Body of pancreas (tissue), 4 donors: ENCODE results near the gene AJAP1.

Experiments
- POLR2A ChIP-seq, 3 donors: fragments of 450-650 bp; IDR thresholded peaks; one replicate each; pipeline ENCODE4 v1.6.1; 2016; ENCODE audit warnings: antibody characterized with exemption in 3 of 3, mild to moderate bottlenecking in 2 of 3
- TF ChIP-seq, protein P1 (sequence below), 7 experiments: fragments of 450-650 bp in 4 of 7; fragments of 200-600 bp in 3 of 7; sonication (generic) in 3 of 7; IDR thresholded peaks; one replicate each; pipeline ENCODE4 v1.5.1; 2016 to 2019; ENCODE audit warnings: antibody characterized with exemption in 7 of 7

DNA sequence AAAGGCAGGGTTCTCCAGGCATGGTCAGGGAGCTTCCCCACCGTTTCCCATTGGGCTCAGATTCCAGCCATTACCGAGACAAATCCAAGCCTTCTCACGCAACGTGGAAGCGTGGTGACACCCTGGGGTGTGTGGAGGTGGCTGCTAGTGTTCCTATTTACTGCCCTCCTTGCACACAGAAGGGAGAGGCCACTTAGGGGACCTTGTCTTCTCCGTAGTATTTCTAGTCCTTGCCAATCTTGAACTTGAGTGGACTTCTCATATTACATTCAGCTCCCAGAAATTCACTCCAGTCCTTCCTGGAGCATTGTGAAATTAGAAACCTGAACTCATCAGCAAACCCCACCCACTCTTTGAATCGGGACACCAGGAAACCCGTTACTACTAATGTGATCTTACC, 131.6 kb downstream of the AJAP1 start:
- TF ChIP-seq, protein P1, sequence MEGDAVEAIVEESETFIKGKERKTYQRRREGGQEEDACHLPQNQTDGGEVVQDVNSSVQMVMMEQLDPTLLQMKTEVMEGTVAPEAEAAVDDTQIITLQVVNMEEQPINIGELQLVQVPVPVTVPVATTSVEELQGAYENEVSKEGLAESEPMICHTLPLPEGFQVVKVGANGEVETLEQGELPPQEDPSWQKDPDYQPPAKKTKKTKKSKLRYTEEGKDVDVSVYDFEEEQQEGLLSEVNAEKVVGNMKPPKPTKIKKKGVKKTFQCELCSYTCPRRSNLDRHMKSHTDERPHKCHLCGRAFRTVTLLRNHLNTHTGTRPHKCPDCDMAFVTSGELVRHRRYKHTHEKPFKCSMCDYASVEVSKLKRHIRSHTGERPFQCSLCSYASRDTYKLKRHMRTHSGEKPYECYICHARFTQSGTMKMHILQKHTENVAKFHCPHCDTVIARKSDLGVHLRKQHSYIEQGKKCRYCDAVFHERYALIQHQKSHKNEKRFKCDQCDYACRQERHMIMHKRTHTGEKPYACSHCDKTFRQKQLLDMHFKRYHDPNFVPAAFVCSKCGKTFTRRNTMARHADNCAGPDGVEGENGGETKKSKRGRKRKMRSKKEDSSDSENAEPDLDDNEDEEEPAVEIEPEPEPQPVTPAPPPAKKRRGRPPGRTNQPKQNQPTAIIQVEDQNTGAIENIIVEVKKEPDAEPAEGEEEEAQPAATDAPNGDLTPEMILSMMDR (IDR thresholded peaks at IDR 0.05): no peak
- TF ChIP-seq POLR2A (IDR thresholded peaks at IDR 0.05): no peak
